ENCODE results near the gene RNF152. TPM values are rescaled to one million over a fixed set of nuclear protein-coding genes. Genes with fewer than 3 reads are reported as not detected.

The RNF152 gene
- total and polyA plus RNA-seq, 2 of the 4 experiments (the other 2 are of a cell fraction), result 7.5 to 18.5 TPM

DNA sequence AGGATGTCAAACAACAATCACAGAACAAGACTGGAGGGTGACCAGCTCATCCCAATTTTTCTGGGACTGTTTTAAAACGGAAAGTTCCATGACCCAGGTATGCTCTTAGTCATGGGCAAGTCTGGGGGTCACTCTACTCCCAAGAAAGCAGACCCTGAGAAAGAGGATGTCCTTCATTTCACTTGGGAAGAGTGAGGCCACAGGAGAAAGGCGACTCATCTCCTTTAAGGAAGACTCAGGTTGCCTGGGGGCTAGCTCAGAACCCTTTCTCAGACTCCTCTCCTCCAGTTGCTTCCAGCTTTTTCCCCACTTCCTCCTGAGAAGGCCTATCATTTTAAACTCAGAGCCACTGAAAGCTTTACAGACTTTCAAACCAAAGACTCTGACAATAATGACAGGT, 9.3 kb downstream of the RNF152 start:
- dilution Hi-C loops (cut with HindIII; ENCODE audit: low sequenced_read_pairs, unreplicated experiment), result no loop called here
- peaks cover 8% of the 10 kb centered on the region for H3K36me3 ChIP-seq (ENCODE audit: control insufficient read depth, insufficient read depth, low read length)
- TF ChIP-seq, protein P1, sequence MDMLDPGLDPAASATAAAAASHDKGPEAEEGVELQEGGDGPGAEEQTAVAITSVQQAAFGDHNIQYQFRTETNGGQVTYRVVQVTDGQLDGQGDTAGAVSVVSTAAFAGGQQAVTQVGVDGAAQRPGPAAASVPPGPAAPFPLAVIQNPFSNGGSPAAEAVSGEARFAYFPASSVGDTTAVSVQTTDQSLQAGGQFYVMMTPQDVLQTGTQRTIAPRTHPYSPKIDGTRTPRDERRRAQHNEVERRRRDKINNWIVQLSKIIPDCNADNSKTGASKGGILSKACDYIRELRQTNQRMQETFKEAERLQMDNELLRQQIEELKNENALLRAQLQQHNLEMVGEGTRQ (IDR thresholded peaks at IDR 0.05; ENCODE audit: low read depth, low read length), result no peak
- TF ChIP-seq POLR2A (IDR thresholded peaks at IDR 0.05; ENCODE audit: low read depth, low read length) (no peak), RAD21 (IDR thresholded peaks at IDR 0.05; ENCODE audit: low read length) (no peak), BHLHE40 (IDR thresholded peaks at IDR 0.05; ENCODE audit: low read depth, low read length) (no peak), SMC3 (IDR thresholded peaks at IDR 0.05; ENCODE audit: low read depth, low read length) (no peak), MAFK (IDR thresholded peaks at IDR 0.05; ENCODE audit: low read depth, low read length) (no peak), RCOR1 (IDR thresholded peaks at IDR 0.05; ENCODE audit: insufficient replicate concordance, low read length) (no peak), CEBPB (IDR thresholded peaks at IDR 0.05; ENCODE audit: low read depth, low read length) (no peak), NFE2L2 (IDR thresholded peaks at IDR 0.05; ENCODE audit: low read depth, low read length) (no peak), FOS (IDR thresholded peaks at IDR 0.05; ENCODE audit: low read depth, low read length) (no peak), MAZ (IDR thresholded peaks at IDR 0.05; ENCODE audit: borderline replicate concordance, low read depth, low read length) (no peak), RFX5 (IDR thresholded peaks at IDR 0.05; ENCODE audit: low read depth, low read length) (no peak), MXI1 (IDR thresholded peaks at IDR 0.05; ENCODE audit: borderline replicate concordance, low read depth, low read length) (no peak), CHD1 (IDR thresholded peaks at IDR 0.05; ENCODE audit: low read depth, low read length) (no peak)
- TF ChIP-seq, protein P2, sequence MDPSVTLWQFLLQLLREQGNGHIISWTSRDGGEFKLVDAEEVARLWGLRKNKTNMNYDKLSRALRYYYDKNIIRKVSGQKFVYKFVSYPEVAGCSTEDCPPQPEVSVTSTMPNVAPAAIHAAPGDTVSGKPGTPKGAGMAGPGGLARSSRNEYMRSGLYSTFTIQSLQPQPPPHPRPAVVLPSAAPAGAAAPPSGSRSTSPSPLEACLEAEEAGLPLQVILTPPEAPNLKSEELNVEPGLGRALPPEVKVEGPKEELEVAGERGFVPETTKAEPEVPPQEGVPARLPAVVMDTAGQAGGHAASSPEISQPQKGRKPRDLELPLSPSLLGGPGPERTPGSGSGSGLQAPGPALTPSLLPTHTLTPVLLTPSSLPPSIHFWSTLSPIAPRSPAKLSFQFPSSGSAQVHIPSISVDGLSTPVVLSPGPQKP (IDR thresholded peaks at IDR 0.05; ENCODE audit: borderline replicate concordance, low read depth, low read length), result no peak
- TF ChIP-seq, protein P3, sequence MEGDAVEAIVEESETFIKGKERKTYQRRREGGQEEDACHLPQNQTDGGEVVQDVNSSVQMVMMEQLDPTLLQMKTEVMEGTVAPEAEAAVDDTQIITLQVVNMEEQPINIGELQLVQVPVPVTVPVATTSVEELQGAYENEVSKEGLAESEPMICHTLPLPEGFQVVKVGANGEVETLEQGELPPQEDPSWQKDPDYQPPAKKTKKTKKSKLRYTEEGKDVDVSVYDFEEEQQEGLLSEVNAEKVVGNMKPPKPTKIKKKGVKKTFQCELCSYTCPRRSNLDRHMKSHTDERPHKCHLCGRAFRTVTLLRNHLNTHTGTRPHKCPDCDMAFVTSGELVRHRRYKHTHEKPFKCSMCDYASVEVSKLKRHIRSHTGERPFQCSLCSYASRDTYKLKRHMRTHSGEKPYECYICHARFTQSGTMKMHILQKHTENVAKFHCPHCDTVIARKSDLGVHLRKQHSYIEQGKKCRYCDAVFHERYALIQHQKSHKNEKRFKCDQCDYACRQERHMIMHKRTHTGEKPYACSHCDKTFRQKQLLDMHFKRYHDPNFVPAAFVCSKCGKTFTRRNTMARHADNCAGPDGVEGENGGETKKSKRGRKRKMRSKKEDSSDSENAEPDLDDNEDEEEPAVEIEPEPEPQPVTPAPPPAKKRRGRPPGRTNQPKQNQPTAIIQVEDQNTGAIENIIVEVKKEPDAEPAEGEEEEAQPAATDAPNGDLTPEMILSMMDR (conservative IDR thresholded peaks at IDR 0.05; ENCODE audit: low read depth, low read length), result no peak
- no peak overlapping the region for H2BK20ac ChIP-seq (ENCODE audit: low read depth, low read length)
- H3K79me1 ChIP-seq (ENCODE audit: low read depth in 1 of 2, low read length in 2 of 2), result peaks cover 35 to 61% of the 10 kb centered on the region in 2 experiments
- no peak overlapping the region for H3K9ac ChIP-seq (ENCODE audit: low read depth, low read length)
- no peak overlapping the region for H3K14ac ChIP-seq (replicated peaks; ENCODE audit: low read depth, low read length)
- H3K4me3 ChIP-seq (ENCODE audit: insufficient read depth, low read depth, low read length), result no peak overlapping the region
- H2BK5ac ChIP-seq (ENCODE audit: low read depth, low read length, poor library complexity, severe bottlenecking), result no peak overlapping the region
- POLR2A ChIA-PET (ENCODE audit: unreplicated experiment), result no interaction called here
- H3K9me3 ChIP-seq (ENCODE audit: control insufficient read depth, insufficient read depth, low read length), result no peaks in the 10 kb centered on the region
- H4K91ac ChIP-seq (ENCODE audit: insufficient read depth, low read depth, low read length), result no peak overlapping the region
- peaks cover 9% of the 10 kb centered on the region for H3K9me1 ChIP-seq (ENCODE audit: insufficient read depth, low read length)
- peak; percentile 38 for DNase-seq
- H4K20me1 ChIP-seq (ENCODE audit: insufficient read depth, low read length), result peaks cover 5% of the 10 kb centered on the region; the same call in 1 of the 2 replicates
- H2BK120ac ChIP-seq (ENCODE audit: low read depth, low read length), result no peak overlapping the region
- no peak overlapping the region for H3K56ac ChIP-seq (ENCODE audit: extremely low read depth, insufficient read depth, low read length)
- no TSS peak for BruUV-seq (replicated peaks)
- CTCF ChIA-PET, result interaction anchor here (1.2 kb wide), 1 partner anchor 29 kb away, joined by 3 read pairs; no protein-coding TSS in a partner anchor
- H3K27ac ChIP-seq (ENCODE audit: insufficient read depth, low read length), result no peak overlapping the region
- no peak overlapping the region for H3K18ac ChIP-seq (ENCODE audit: low read depth, low read length)
- intact Hi-C loops (cut with micrococcal nuclease), result no loop called here
- no peak overlapping the region for H4K8ac ChIP-seq (ENCODE audit: low read depth in 2 of 2, low read length in 2 of 2)
- peaks cover 3% of the 10 kb centered on the region; the same call in 1 of the 2 replicates for H3K4me1 ChIP-seq (ENCODE audit: control insufficient read depth, insufficient read depth, low read length)
- H4K5ac ChIP-seq (ENCODE audit: low read depth, low read length), result no peak overlapping the region
- in situ Hi-C loops (cut with MboI; ENCODE audit: low sequenced_read_pairs), result no loop called here
- no CpG with 5 or more reads among the region's 2 CpGs for WGBS, 2 experiments (ENCODE audit: extremely low coverage in 2 of 2, insufficient read length in 1 of 2)
- H2BK15ac ChIP-seq (ENCODE audit: low read depth, low read length), result no peak overlapping the region
- H2AK9ac ChIP-seq (replicated peaks; ENCODE audit: low read depth, low read length, poor library complexity), result no peak overlapping the region
- no peak overlapping the region for H3K4ac ChIP-seq (ENCODE audit: low read depth, low read length)
- no peak overlapping the region for H3K4me2 ChIP-seq (ENCODE audit: low read depth, low read length)
- no peaks in the 10 kb centered on the region for H3K27me3 ChIP-seq (ENCODE audit: control insufficient read depth, insufficient read depth, low read length)
- no peak overlapping the region for H2AK5ac ChIP-seq (ENCODE audit: low read depth, low read length)
- H2AFZ ChIP-seq (replicated peaks; ENCODE audit: low read length, poor library complexity), result no peak overlapping the region
- no peak for ATAC-seq (ENCODE audit: low read depth)
- H3K23ac ChIP-seq (ENCODE audit: low read depth, low read length), result no peak overlapping the region

Measured in IMR-90 (cell line).